K562 (cell line): ENCODE data around the gene AIMP2. TPM values are rescaled to one million over a fixed set of nuclear protein-coding genes. Genes with fewer than 3 reads are reported as not detected.

Experiments used
- AFF1 ChIP-seq, 2 experiments: fragments of 450-650 bp; IDR thresholded peaks; 2 replicates each; pipeline ENCODE4 v1.6.1; 2018; ENCODE audit warnings: mild to moderate bottlenecking in 2 of 2, low read depth in 1 of 2; ENCODE audit not compliant: partially characterized antibody in 2 of 2
- ARID1B ChIP-seq: fragments of 450-650 bp; IDR thresholded peaks from 2 replicates; pipeline ENCODE4 v1.6.1; 2016; ENCODE audit warnings: antibody characterized with exemption, mild to moderate bottlenecking, inconsistent platforms
- CSDE1 ChIP-seq, 2 experiments: fragments of 450-650 bp; IDR thresholded peaks; 2 replicates each; pipeline ENCODE4 v1.6.1; 2016; ENCODE audit warnings: mild to moderate bottlenecking in 1 of 2
- CTBP1 ChIP-seq: fragments of 450-650 bp; IDR thresholded peaks from 2 replicates; pipeline ENCODE4 v1.6.1; 2016; ENCODE audit warnings: borderline replicate concordance
- L3MBTL2 ChIP-seq: fragments of 450-650 bp; IDR thresholded peaks from 2 replicates; pipeline ENCODE4 v1.6.1; 2016; ENCODE audit warnings: mild to moderate bottlenecking, moderate library complexity
- MEIS2 ChIP-seq: fragments of 450-650 bp; IDR thresholded peaks from 2 replicates; pipeline ENCODE4 v1.6.1; 2014; ENCODE audit warnings: mild to moderate bottlenecking; ENCODE audit not compliant: partially characterized antibody
- RCOR1 ChIP-seq, 2 experiments: IDR thresholded peaks; 2 replicates each; pipeline ENCODE4 v1.6.1; 2012; ENCODE audit warnings: low read depth in 2 of 2, low read length in 2 of 2, borderline replicate concordance in 1 of 2, improper control_type of control experiment in 1 of 2
- SAFB ChIP-seq: fragments of 200-400 bp; formaldehyde crosslinking; IDR thresholded peaks from 2 replicates; pipeline ENCODE4 v1.6.1; 2017; ENCODE audit warnings: low read depth, low read length, borderline replicate concordance
- TCFL5 ChIP-seq: fragments of 250-450 bp; sonication (Bioruptor Pico); conservative IDR thresholded peaks from 2 replicates; pipeline ENCODE4 v1.6.1; 2021; ENCODE audit warnings: mild to moderate bottlenecking, moderate library complexity, matching md5 sums
- TEAD2 ChIP-seq: fragments of 450-650 bp; IDR thresholded peaks from 2 replicates; pipeline ENCODE4 v1.6.1; 2016; ENCODE audit warnings: missing genetic modification characterization, control low read depth, missing compliant biosample characterization
- TFE3 ChIP-seq: fragments of 450-650 bp; formaldehyde crosslinking; IDR thresholded peaks from 2 replicates; pipeline ENCODE4 v1.4.0; 2020; ENCODE audit warnings: mild to moderate bottlenecking, mixed read lengths
- TSC22D4 ChIP-seq: fragments of 450-650 bp; IDR thresholded peaks from 2 replicates; pipeline ENCODE4 v1.6.1; 2016; ENCODE audit warnings: missing genetic modification characterization, missing biosample characterization, control low read depth
- ZNF24 ChIP-seq: fragments of 450-650 bp; IDR thresholded peaks from 2 replicates; pipeline ENCODE4 v1.6.1; 2016
- ZNF583 ChIP-seq: fragments of 250-450 bp; sonication (Bioruptor Pico); IDR thresholded peaks from 2 replicates; pipeline ENCODE4 v1.4.0; 2020
- ZNF707 ChIP-seq: fragments of 250-450 bp; sonication (Bioruptor Pico); conservative IDR thresholded peaks from 2 replicates; pipeline ENCODE4 v1.8.0; 2022; ENCODE audit warnings: inconsistent platforms, mild to moderate bottlenecking, moderate library complexity
- polyA plus RNA-seq, 8 experiments: library from polyadenylated mRNA; depleted of rRNA in 4 of 8; stranded (reverse) in 5 of 8; unstranded in 3 of 8; fragments of >200 nt; fragmentation: Nextera tagmentation in 2 of 8; fragmentation: Illumina TruSeq in 1 of 8; extraction: Ambion mirVana in 2 of 8; extraction: Trizol in 1 of 8; gene quantifications; 2 replicates each; pipeline versions ENCODE4 v1.2.1 to v1.2.3, GENCODE V29; 2011 to 2014; ENCODE audit warnings: inconsistent platforms in 1 of 8, missing spikeins in 1 of 8
- total RNA-seq, 7 experiments: library from RNA; depleted of rRNA in 6 of 7; stranded (reverse); fragments of >200 nt in 6 of 7; fragmentation: Illumina TruSeq in 2 of 7; extraction: Trizol in 2 of 7; gene quantifications; 2 replicates each; pipeline versions ENCODE4 v1.2.1 to v1.2.3, GENCODE V29; 2011 to 2021; ENCODE audit warnings: low replicate concordance in 1 of 7
- TF ChIP-seq, protein P1 (sequence below): fragments of 450-650 bp; IDR thresholded peaks from 2 replicates; pipeline ENCODE4 v1.7.0; 2016; ENCODE audit warnings: borderline replicate concordance
- TF ChIP-seq, protein P2 (sequence below): fragments of 450-650 bp; IDR thresholded peaks from 2 replicates; pipeline ENCODE4 v1.6.1; 2016
- TF ChIP-seq, protein P3 (sequence below): fragments of 250-450 bp; sonication (Bioruptor Pico); IDR thresholded peaks from 2 replicates; pipeline ENCODE4 v1.4.0; 2020; ENCODE audit warnings: borderline replicate concordance

Gene AIMP2
- total and polyA plus RNA-seq, 9 of the 15 experiments (the other 6 are each of a cell fraction or from before 2014, with no cell fraction given): 47.5 to 84.9 (median 63.5) TPM

GRCh38 chr7:6015917-6016652, 7.0 kb downstream of the AIMP2 start (continued):
- TF ChIP-seq, protein P1, sequence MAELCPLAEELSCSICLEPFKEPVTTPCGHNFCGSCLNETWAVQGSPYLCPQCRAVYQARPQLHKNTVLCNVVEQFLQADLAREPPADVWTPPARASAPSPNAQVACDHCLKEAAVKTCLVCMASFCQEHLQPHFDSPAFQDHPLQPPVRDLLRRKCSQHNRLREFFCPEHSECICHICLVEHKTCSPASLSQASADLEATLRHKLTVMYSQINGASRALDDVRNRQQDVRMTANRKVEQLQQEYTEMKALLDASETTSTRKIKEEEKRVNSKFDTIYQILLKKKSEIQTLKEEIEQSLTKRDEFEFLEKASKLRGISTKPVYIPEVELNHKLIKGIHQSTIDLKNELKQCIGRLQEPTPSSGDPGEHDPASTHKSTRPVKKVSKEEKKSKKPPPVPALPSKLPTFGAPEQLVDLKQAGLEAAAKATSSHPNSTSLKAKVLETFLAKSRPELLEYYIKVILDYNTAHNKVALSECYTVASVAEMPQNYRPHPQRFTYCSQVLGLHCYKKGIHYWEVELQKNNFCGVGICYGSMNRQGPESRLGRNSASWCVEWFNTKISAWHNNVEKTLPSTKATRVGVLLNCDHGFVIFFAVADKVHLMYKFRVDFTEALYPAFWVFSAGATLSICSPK: no peak
- TF ChIP-seq TEAD2 (tag) (peak; percentile 34; the same call in 1 of the 2 replicates), SAFB (no peak), TCFL5 (no peak), MEIS2 (peak; percentile 69), L3MBTL2 (peak; percentile 70; the same call in 1 of the 2 replicates), ZNF583 (CRISPR knock-in tag) (peak; percentile 56; the same call in 1 of the 2 replicates), ZNF707 (CRISPR knock-in tag) (no peak), CTBP1 (peak; percentile 55), AFF1 (IDR thresholded peaks at IDR 0.05; ENCODE audit: low read depth in 1 of 2, partially characterized antibody in 2 of 2) (peak in 1 of 2 experiments; percentile 41), ARID1B (peak; percentile 41; the same call in 1 of the 2 replicates), RCOR1 (IDR thresholded peaks at IDR 0.05; ENCODE audit: borderline replicate concordance in 1 of 2, low read depth in 2 of 2, low read length in 2 of 2) (peak in 1 of 2 experiments; percentile 11; a peak in 1 of 4 replicates), TFE3 (CRISPR knock-in tag) (0 out of 2 replicates have a peak, but pooled peaks have one; percentile 5), CSDE1 (IDR thresholded peaks at IDR 0.05) (no peak), ZNF24 (peak; percentile 85), TSC22D4 (tag) (no peak)
- TF ChIP-seq, protein P2, sequence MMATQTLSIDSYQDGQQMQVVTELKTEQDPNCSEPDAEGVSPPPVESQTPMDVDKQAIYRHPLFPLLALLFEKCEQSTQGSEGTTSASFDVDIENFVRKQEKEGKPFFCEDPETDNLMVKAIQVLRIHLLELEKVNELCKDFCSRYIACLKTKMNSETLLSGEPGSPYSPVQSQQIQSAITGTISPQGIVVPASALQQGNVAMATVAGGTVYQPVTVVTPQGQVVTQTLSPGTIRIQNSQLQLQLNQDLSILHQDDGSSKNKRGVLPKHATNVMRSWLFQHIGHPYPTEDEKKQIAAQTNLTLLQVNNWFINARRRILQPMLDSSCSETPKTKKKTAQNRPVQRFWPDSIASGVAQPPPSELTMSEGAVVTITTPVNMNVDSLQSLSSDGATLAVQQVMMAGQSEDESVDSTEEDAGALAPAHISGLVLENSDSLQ: peak; percentile 81
- TF ChIP-seq, protein P3, sequence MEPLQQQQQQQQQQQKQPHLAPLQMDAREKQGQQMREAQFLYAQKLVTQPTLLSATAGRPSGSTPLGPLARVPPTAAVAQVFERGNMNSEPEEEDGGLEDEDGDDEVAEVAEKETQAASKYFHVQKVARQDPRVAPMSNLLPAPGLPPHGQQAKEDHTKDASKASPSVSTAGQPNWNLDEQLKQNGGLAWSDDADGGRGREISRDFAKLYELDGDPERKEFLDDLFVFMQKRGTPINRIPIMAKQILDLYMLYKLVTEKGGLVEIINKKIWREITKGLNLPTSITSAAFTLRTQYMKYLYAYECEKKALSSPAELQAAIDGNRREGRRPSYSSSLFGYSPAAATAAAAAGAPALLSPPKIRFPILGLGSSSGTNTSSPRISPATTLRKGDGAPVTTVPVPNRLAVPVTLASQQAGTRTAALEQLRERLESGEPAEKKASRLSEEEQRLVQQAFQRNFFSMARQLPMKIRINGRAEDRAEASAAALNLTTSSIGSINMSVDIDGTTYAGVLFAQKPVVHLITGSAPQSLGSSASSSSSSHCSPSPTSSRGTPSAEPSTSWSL: no peak
